ENCODE measurements around the gene IQCE.
"Not testable (repeated sequence)": the region's sequence is repeated elsewhere in the genome, so short reads cannot be mapped to it uniquely, and the experiment has no call there.

The IQCE gene

DNA sequence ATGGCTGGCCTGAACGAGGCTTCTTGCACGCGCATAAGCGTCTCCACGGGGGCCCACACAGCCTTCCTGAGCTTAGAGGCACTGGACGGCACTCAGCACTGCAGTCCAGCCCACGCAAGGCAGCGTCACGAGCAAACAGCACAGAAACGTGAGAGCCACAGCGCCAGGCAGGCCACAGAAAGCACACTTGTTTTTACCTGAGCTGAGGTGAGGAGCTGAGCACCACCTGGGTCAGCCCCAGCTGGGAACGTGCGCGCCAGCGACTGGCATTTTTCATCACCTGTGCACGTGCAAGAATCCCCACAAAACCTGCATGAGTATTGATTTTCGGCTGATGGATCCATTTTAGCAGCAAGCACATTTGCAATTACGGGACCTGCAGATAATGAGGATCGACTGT, 26.7 kb downstream of the IQCE start:
- no peak overlapping the region for H3K4me3 ChIP-seq (ENCODE audit: low read depth in 1 of 2, low read length in 1 of 2)
- H3K27ac ChIP-seq = no peak overlapping the region
- no peaks in the 10 kb centered on the region for H3K4me1 ChIP-seq (ENCODE audit: control insufficient read depth in 1 of 2, insufficient read depth in 1 of 2, low read depth in 1 of 2, low read length in 1 of 2)
- H3K27me3 ChIP-seq = no peaks in the 10 kb centered on the region
- no peaks in the 10 kb centered on the region for H3K9me3 ChIP-seq
- H3K36me3 ChIP-seq = peaks cover 40% of the 10 kb centered on the region
- TF ChIP-seq, protein P1, sequence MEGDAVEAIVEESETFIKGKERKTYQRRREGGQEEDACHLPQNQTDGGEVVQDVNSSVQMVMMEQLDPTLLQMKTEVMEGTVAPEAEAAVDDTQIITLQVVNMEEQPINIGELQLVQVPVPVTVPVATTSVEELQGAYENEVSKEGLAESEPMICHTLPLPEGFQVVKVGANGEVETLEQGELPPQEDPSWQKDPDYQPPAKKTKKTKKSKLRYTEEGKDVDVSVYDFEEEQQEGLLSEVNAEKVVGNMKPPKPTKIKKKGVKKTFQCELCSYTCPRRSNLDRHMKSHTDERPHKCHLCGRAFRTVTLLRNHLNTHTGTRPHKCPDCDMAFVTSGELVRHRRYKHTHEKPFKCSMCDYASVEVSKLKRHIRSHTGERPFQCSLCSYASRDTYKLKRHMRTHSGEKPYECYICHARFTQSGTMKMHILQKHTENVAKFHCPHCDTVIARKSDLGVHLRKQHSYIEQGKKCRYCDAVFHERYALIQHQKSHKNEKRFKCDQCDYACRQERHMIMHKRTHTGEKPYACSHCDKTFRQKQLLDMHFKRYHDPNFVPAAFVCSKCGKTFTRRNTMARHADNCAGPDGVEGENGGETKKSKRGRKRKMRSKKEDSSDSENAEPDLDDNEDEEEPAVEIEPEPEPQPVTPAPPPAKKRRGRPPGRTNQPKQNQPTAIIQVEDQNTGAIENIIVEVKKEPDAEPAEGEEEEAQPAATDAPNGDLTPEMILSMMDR (IDR thresholded peaks at IDR 0.05) = no peak

DNA sequence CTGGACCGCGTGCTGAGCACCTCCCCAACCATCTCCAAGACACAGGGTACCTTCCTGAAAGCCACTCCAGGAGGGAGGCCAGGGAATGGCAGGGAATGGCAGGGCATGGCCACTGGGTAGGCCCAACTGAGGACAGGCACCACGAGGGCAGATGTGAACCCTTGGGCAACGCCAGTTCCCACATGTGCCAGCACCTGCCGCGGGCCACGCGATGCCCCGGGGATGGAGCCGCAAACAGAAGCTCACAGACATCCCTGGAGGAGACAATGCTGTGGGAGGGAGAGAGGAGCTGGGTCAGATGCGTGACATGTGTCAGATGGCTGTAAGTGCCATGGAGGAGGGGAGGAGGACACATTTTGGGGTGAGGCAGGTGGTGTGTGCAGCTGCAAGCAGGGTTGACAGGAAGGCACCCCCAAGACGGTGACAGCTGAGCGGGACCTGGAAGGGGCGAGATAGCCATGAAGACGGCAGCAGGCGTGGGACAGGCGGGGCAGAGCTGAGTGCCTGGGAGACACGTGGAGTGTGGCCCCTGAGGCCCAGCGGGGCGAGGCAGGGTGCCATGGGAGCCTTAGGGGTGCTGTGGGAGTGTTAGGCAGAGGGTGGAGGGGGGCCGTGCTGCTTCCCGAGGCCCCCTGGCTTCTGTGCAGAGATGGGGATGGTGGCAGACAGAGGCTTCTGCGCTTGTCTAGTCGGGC, 27.7 kb downstream of the IQCE start:
- no peaks in the 10 kb centered on the region for H3K27me3 ChIP-seq
- H3K4me3 ChIP-seq (ENCODE audit: low read depth in 1 of 2, low read length in 1 of 2) = no peak overlapping the region
- no peaks in the 10 kb centered on the region for H3K4me1 ChIP-seq (ENCODE audit: control insufficient read depth in 1 of 2, insufficient read depth in 1 of 2, low read depth in 1 of 2, low read length in 1 of 2)
- H3K9me3 ChIP-seq = no peaks in the 10 kb centered on the region
- H3K27ac ChIP-seq = no peak overlapping the region
- peaks cover 45% of the 10 kb centered on the region for H3K36me3 ChIP-seq
- TF ChIP-seq, protein P1 (IDR thresholded peaks at IDR 0.05) = no peak

DNA sequence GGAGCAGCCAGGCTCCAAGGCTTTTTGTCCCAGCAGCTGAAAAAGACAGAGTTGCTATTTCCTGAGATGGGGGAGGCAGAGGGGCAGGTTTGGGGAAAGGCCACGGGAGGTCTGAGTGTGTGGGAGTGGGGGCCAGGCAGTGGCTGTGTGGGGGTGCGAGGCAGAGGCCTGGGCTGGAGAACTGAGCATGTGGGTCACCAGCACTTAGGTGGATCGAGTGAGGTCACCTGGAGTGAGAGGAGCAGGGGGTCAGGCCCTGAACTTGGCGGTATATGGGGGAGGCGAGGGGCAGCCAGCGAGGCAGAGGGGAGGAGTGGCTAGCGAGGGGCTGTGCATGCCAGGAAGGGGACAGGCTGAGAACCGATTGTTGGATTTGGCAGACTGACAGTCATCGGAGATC, 28.4 kb downstream of the IQCE start:
- Histone ChIP-seq H3K9me3 (no peaks in the 10 kb centered on the region), H3K27me3 (no peaks in the 10 kb centered on the region), H3K27ac (no peak overlapping the region), H3K4me3 (ENCODE audit: low read depth in 1 of 2, low read length in 1 of 2) (no peak overlapping the region), H3K36me3 (peaks cover 50% of the 10 kb centered on the region), H3K4me1 (ENCODE audit: control insufficient read depth in 1 of 2, insufficient read depth in 1 of 2, low read depth in 1 of 2, low read length in 1 of 2) (no peaks in the 10 kb centered on the region)
- TF ChIP-seq, protein P1 (IDR thresholded peaks at IDR 0.05) = no peak

DNA sequence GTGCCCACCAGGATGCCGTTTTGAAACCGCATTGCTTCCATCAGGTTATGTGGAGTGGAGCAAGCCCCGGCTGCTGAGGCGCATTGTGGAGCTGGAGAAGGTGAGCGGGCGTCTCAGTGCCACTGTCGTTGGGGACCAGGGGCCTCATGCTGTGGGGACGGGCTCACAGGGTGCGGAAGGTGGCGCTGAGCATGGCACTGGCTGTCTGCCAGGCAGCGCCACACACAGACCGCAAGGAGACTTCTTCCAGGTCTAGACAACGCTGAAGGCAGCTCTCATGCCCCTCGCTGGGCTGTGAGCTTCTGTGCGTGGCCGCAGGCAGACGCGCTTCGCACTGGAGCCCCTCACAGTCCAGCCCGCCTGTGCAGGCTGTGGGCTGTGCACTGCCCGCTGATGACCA, 29.0 kb downstream of the IQCE start:
- Histone ChIP-seq H3K27ac (no peak overlapping the region), H3K4me1 (ENCODE audit: control insufficient read depth in 1 of 2, insufficient read depth in 1 of 2, low read depth in 1 of 2, low read length in 1 of 2) (no peaks in the 10 kb centered on the region), H3K9me3 (no peaks in the 10 kb centered on the region), H3K4me3 (ENCODE audit: low read depth in 1 of 2, low read length in 1 of 2) (no peak overlapping the region), H3K27me3 (no peaks in the 10 kb centered on the region), H3K36me3 (peaks cover 57% of the 10 kb centered on the region)
- TF ChIP-seq, protein P1 (IDR thresholded peaks at IDR 0.05) = no peak

DNA sequence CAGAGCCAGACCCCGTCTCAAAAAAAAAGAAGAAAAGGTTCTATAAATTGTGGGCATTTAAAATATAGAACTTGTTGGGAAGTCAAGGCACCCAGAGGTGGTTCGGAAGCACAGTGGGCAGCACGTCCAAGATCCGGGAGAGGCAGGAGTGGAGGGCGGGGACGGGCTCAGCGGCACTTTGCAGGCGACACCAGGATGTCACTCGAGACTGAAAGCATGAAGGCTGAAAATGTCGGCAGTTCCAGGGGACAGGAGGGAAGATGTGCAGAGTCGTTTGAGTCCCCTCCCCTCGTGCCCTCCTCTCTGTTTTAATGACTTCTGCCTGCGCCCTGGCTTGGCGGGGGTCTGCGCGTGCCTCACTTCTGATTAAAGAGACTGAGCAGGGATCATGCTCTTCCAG, 30.6 kb downstream of the IQCE start:
- TF ChIP-seq, protein P1 (IDR thresholded peaks at IDR 0.05) = no peak

DNA sequence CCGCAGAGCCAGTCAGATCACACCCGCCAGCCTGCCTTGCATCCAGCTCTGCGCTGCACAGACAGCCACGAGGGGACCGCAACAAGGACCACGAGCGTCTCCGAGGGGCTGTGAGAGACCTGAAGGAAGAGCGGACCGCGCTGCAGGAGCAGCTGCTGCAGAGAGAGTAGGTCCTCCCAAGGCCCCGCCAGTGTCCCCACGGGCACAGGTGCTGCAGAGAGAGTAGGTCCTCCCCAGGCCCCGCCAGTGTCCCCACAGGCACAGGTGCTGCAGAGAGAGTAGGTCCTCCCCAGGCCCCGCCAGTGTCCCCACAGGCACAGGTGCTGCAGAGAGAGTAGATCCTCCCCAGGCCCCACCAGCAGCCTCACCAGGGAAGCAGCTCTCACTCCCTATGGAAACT, 31.2 kb downstream of the IQCE start:
- not testable (repeated sequence) for H3K4me3 ChIP-seq (ENCODE audit: low read depth in 1 of 2, low read length in 1 of 2); H3K27ac ChIP-seq; H3K27me3 ChIP-seq; H3K9me3 ChIP-seq; H3K4me1 ChIP-seq (ENCODE audit: control insufficient read depth in 1 of 2, insufficient read depth in 1 of 2, low read depth in 1 of 2, low read length in 1 of 2)
- peaks cover 68% of the 10 kb centered on the region for H3K36me3 ChIP-seq

More for the DNA sequence above, 30.6 kb downstream of the IQCE start:
- no peak overlapping the region for H3K27ac ChIP-seq
- no peaks in the 10 kb centered on the region for H3K27me3 ChIP-seq
- H3K4me1 ChIP-seq (ENCODE audit: control insufficient read depth in 1 of 2, insufficient read depth in 1 of 2, low read depth in 1 of 2, low read length in 1 of 2) = no peaks in the 10 kb centered on the region
- peaks cover 68% of the 10 kb centered on the region for H3K36me3 ChIP-seq
- H3K9me3 ChIP-seq = no peaks in the 10 kb centered on the region
- no peak overlapping the region for H3K4me3 ChIP-seq (ENCODE audit: low read depth in 1 of 2, low read length in 1 of 2)
